Thyroid gland (tissue), 4 donors: ENCODE data around the gene PLB1. TPM values are rescaled to one million over a fixed set of nuclear protein-coding genes. Genes with fewer than 3 reads are reported as not detected.

Experiments
- DNase-seq, 2 donors: peaks; one replicate each; pipeline ENCODE4 v3.0.0-alpha.2; 2019
- H3K27ac ChIP-seq, 3 donors: fragments of 200-600 bp; sonication (generic); 1 replicate in 2 of 3; 2 replicates in 1 of 3; pipeline ENCODE4 v1.5.1; 2016 to 2019; ENCODE audit warnings: mild to moderate bottlenecking in 1 of 3, moderate library complexity in 1 of 3
- H3K27me3 ChIP-seq: fragments of 200-600 bp; sonication (generic); one replicate; pipeline ENCODE4 v1.5.1; 2019
- H3K36me3 ChIP-seq, 2 donors: fragments of 200-600 bp; sonication (generic); one replicate each; pipeline ENCODE4 v1.5.1; 2016 to 2019
- H3K4me1 ChIP-seq, 2 donors: fragments of 200-600 bp; sonication (generic); one replicate each; pipeline ENCODE4 v1.5.1; 2017 to 2019
- H3K4me3 ChIP-seq, 3 donors: fragments of 200-600 bp; sonication (generic); replicated peaks in 1 of 3; 1 replicate in 2 of 3; 2 replicates in 1 of 3; pipeline ENCODE4 v1.5.1; 2016; ENCODE audit warnings: mild to moderate bottlenecking in 1 of 3
- H3K9me3 ChIP-seq: fragments of 200-600 bp; sonication (generic); one replicate; pipeline ENCODE4 v1.5.1; 2017
- CTCF ChIP-seq, 6 experiments: fragments of 200-600 bp in 3 of 6; fragments of 450-650 bp in 3 of 6; sonication (generic) in 3 of 6; IDR thresholded peaks; one replicate each; pipeline ENCODE4 v1.5.1; 2016 to 2019; ENCODE audit warnings: antibody characterized with exemption in 6 of 6, mild to moderate bottlenecking in 2 of 6, inconsistent platforms in 1 of 6, moderate library complexity in 1 of 6
- POLR2A ChIP-seq, 2 donors: fragments of 450-650 bp; IDR thresholded peaks; one replicate each; pipeline ENCODE4 v1.6.1; 2017; ENCODE audit warnings: antibody characterized with exemption in 2 of 2, mild to moderate bottlenecking in 2 of 2, moderate library complexity in 1 of 2
- WGBS, 2 donors: methylation state at CpG; one replicate each; pipeline ENCODE4 v1.1.5; 2017; 5-methylcytosine and 5-hydroxymethylcytosine counted together
- intact Hi-C: fragments of 100-400 bp; cut with DNase I; formaldehyde crosslinking; loops from one replicate; pipeline ENCODE4 v1.15.1; 2023
- total RNA-seq, 4 donors: library from RNA; depleted of rRNA; stranded (reverse); fragments of >200 nt; gene quantifications; one replicate each; pipeline ENCODE4 v1.2.3, GENCODE V29; 2016

The PLB1 gene
- total RNA-seq, 4 donors from 2014 or later: 1.2 to 3.3 (median 1.8) TPM

GRCh38 chr2:28604284-28604843 lies 108.5 kb downstream of the PLB1 start:
- intact Hi-C loops: no loop called here
- TF ChIP-seq POLR2A (IDR thresholded peaks at IDR 0.05): no peak
- no peak for TF ChIP-seq CTCF (IDR thresholded peaks at IDR 0.05)
- no peaks in the 10 kb centered on the region for H3K36me3 ChIP-seq
- WGBS, 2 donors: 78 to 98% methylated on average over 5 to 8 of the region's 9 CpGs
- no peak for DNase-seq
- H3K27me3 ChIP-seq: no peaks in the 10 kb centered on the region
- no peak overlapping the region for H3K4me3 ChIP-seq
- H3K9me3 ChIP-seq: no peaks in the 10 kb centered on the region
- H3K4me1 ChIP-seq: no peaks in the 10 kb centered on the region
- H3K27ac ChIP-seq: no peak overlapping the region

- H3K27me3 ChIP-seq: no peaks in the 10 kb centered on the region
- no peak overlapping the region for H3K4me3 ChIP-seq
- peaks cover 0 to 12% of the 10 kb centered on the region in 2 donors for H3K4me1 ChIP-seq
- H3K9me3 ChIP-seq: no peaks in the 10 kb centered on the region
- no peak overlapping the region for H3K27ac ChIP-seq
- no peaks in the 10 kb centered on the region for H3K36me3 ChIP-seq
- TF ChIP-seq POLR2A (IDR thresholded peaks at IDR 0.05): no peak
- no peak for TF ChIP-seq CTCF (IDR thresholded peaks at IDR 0.05)
- intact Hi-C loops: no loop called here
- 74 to 76% methylated on average over 4 to 5 of the region's 5 CpGs for WGBS, 2 donors
- no peak for DNase-seq
Measured at GRCh38 chr2:28606986-28607441, 111.2 kb downstream of the PLB1 start.

- Histone ChIP-seq H3K27me3 (no peaks in the 10 kb centered on the region), H3K9me3 (no peaks in the 10 kb centered on the region), H3K4me3 (no peak overlapping the region), H3K27ac (no peak overlapping the region), H3K4me1 (peaks cover 0 to 12% of the 10 kb centered on the region in 2 donors), H3K36me3 (no peaks in the 10 kb centered on the region)
- TF ChIP-seq POLR2A (IDR thresholded peaks at IDR 0.05) (no peak), CTCF (IDR thresholded peaks at IDR 0.05) (no peak)
- 92 to 96% methylated on average over 8 of the region's 8 CpGs for WGBS, 2 donors
- intact Hi-C loops: no loop called here
- no peak for DNase-seq
Measured at GRCh38 chr2:28607730-28608499, 112.1 kb downstream of the PLB1 start.

- intact Hi-C loops: no loop called here
- Histone ChIP-seq H3K9me3 (no peaks in the 10 kb centered on the region), H3K4me3 (no peak overlapping the region), H3K27me3 (no peaks in the 10 kb centered on the region), H3K36me3 (no peaks in the 10 kb centered on the region), H3K4me1 (peaks cover 0 to 18% of the 10 kb centered on the region in 2 donors), H3K27ac (no peak overlapping the region)
- 87 to 92% methylated on average over 7 of the region's 7 CpGs for WGBS, 2 donors
- TF ChIP-seq CTCF (IDR thresholded peaks at IDR 0.05) (no peak), POLR2A (IDR thresholded peaks at IDR 0.05) (no peak)
- no peak for DNase-seq
Measured at GRCh38 chr2:28608500-28609424, 112.9 kb downstream of the PLB1 start.
